ENCODE measurements around the gene WWC2.

The WWC2 gene

GRCh38 chr4:183353557-183353956, 254.5 kb downstream of the WWC2 start:
- no peaks in the 10 kb centered on the region for H3K36me3 ChIP-seq (ENCODE audit: insufficient read depth, low read depth, low read length)

GRCh38 chr4:183354219-183354618, 255.2 kb downstream of the WWC2 start:
- H3K9me3 ChIP-seq (ENCODE audit: insufficient read depth, low read depth, low read length), result no peaks in the 10 kb centered on the region
- no peak overlapping the region for H3K27ac ChIP-seq (ENCODE audit: low read length)
- no peaks in the 10 kb centered on the region for H3K27me3 ChIP-seq (ENCODE audit: insufficient read depth, low read length)
- no peaks in the 10 kb centered on the region for H3K4me1 ChIP-seq (ENCODE audit: insufficient read depth, low read length)
- H3K4me3 ChIP-seq (ENCODE audit: low read length), result no peak overlapping the region
- no peaks in the 10 kb centered on the region for H3K36me3 ChIP-seq (ENCODE audit: insufficient read depth, low read depth, low read length)
- no peak overlapping the region for H3K9ac ChIP-seq (ENCODE audit: low read depth, low read length)

More at GRCh38 chr4:183353557-183353956, 254.5 kb downstream of the WWC2 start:
- no peak overlapping the region for H3K4me3 ChIP-seq (ENCODE audit: low read length)
- H3K9ac ChIP-seq (ENCODE audit: low read depth, low read length), result no peak overlapping the region
- no peaks in the 10 kb centered on the region for H3K4me1 ChIP-seq (ENCODE audit: insufficient read depth, low read length)
- H3K9me3 ChIP-seq (ENCODE audit: insufficient read depth, low read depth, low read length), result no peaks in the 10 kb centered on the region
- H3K27ac ChIP-seq (ENCODE audit: low read length), result no peak overlapping the region
- H3K27me3 ChIP-seq (ENCODE audit: insufficient read depth, low read length), result no peaks in the 10 kb centered on the region

GRCh38 chr4:183355405-183355804, 256.3 kb downstream of the WWC2 start:
- H3K9me3 ChIP-seq (ENCODE audit: insufficient read depth, low read depth, low read length), result no peaks in the 10 kb centered on the region
- H3K36me3 ChIP-seq (ENCODE audit: insufficient read depth, low read depth, low read length), result no peaks in the 10 kb centered on the region
- H3K4me1 ChIP-seq (ENCODE audit: insufficient read depth, low read length), result no peaks in the 10 kb centered on the region
- H3K27ac ChIP-seq (ENCODE audit: low read length), result no peak overlapping the region
- H3K4me3 ChIP-seq (ENCODE audit: low read length), result no peak overlapping the region
- H3K9ac ChIP-seq (ENCODE audit: low read depth, low read length), result no peak overlapping the region
- no peaks in the 10 kb centered on the region for H3K27me3 ChIP-seq (ENCODE audit: insufficient read depth, low read length)

GRCh38 chr4:183356173-183356830, 257.2 kb downstream of the WWC2 start:
- Histone ChIP-seq H3K9ac (ENCODE audit: low read depth, low read length) (no peak overlapping the region), H3K36me3 (ENCODE audit: insufficient read depth, low read depth, low read length) (no peaks in the 10 kb centered on the region), H3K27me3 (ENCODE audit: insufficient read depth, low read length) (no peaks in the 10 kb centered on the region), H3K27ac (ENCODE audit: low read length) (no peak overlapping the region), H3K9me3 (ENCODE audit: insufficient read depth, low read depth, low read length) (no peaks in the 10 kb centered on the region), H3K4me1 (ENCODE audit: insufficient read depth, low read length) (no peaks in the 10 kb centered on the region), H3K4me3 (ENCODE audit: low read length) (no peak overlapping the region)

GRCh38 chr4:183356931-183357675, 258.0 kb downstream of the WWC2 start:
- no peak overlapping the region for H3K4me3 ChIP-seq (ENCODE audit: low read length)
- no peak overlapping the region for H3K27ac ChIP-seq (ENCODE audit: low read length)
- H3K36me3 ChIP-seq (ENCODE audit: insufficient read depth, low read depth, low read length), result no peaks in the 10 kb centered on the region
- H3K9me3 ChIP-seq (ENCODE audit: insufficient read depth, low read depth, low read length), result no peaks in the 10 kb centered on the region
- no peaks in the 10 kb centered on the region for H3K4me1 ChIP-seq (ENCODE audit: insufficient read depth, low read length)
- H3K27me3 ChIP-seq (ENCODE audit: insufficient read depth, low read length), result no peaks in the 10 kb centered on the region
- H3K9ac ChIP-seq (ENCODE audit: low read depth, low read length), result no peak overlapping the region

- Histone ChIP-seq H3K27me3 (ENCODE audit: insufficient read depth, low read length) (no peaks in the 10 kb centered on the region), H3K9ac (ENCODE audit: low read depth, low read length) (no peak overlapping the region), H3K27ac (ENCODE audit: low read length) (no peak overlapping the region), H3K4me3 (ENCODE audit: low read length) (no peak overlapping the region), H3K4me1 (ENCODE audit: insufficient read depth, low read length) (no peaks in the 10 kb centered on the region), H3K9me3 (ENCODE audit: insufficient read depth, low read depth, low read length) (no peaks in the 10 kb centered on the region), H3K36me3 (ENCODE audit: insufficient read depth, low read depth, low read length) (no peaks in the 10 kb centered on the region)
Measured at GRCh38 chr4:183358215-183358755, 259.2 kb downstream of the WWC2 start.

GRCh38 chr4:183360161-183360919, 261.3 kb downstream of the WWC2 start:
- Histone ChIP-seq H3K4me3 (ENCODE audit: low read length) (no peak overlapping the region), H3K4me1 (ENCODE audit: insufficient read depth, low read length) (no peaks in the 10 kb centered on the region), H3K27ac (ENCODE audit: low read length) (no peak overlapping the region), H3K36me3 (ENCODE audit: insufficient read depth, low read depth, low read length) (no peaks in the 10 kb centered on the region), H3K9ac (ENCODE audit: low read depth, low read length) (no peak overlapping the region), H3K27me3 (ENCODE audit: insufficient read depth, low read length) (no peaks in the 10 kb centered on the region), H3K9me3 (ENCODE audit: insufficient read depth, low read depth, low read length) (no peaks in the 10 kb centered on the region)

- H3K36me3 ChIP-seq (ENCODE audit: insufficient read depth, low read depth, low read length), result no peaks in the 10 kb centered on the region
- H3K9ac ChIP-seq (ENCODE audit: low read depth, low read length), result no peak overlapping the region
- H3K9me3 ChIP-seq (ENCODE audit: insufficient read depth, low read depth, low read length), result no peaks in the 10 kb centered on the region
- no peak overlapping the region for H3K4me3 ChIP-seq (ENCODE audit: low read length)
- no peaks in the 10 kb centered on the region for H3K27me3 ChIP-seq (ENCODE audit: insufficient read depth, low read length)
- H3K27ac ChIP-seq (ENCODE audit: low read length), result no peak overlapping the region
- no peaks in the 10 kb centered on the region for H3K4me1 ChIP-seq (ENCODE audit: insufficient read depth, low read length)
Measured at GRCh38 chr4:183362036-183362435, 263.0 kb downstream of the WWC2 start.

- Histone ChIP-seq H3K9ac (ENCODE audit: low read depth, low read length) (no peak overlapping the region), H3K4me1 (ENCODE audit: insufficient read depth, low read length) (no peaks in the 10 kb centered on the region), H3K9me3 (ENCODE audit: insufficient read depth, low read depth, low read length) (no peaks in the 10 kb centered on the region), H3K4me3 (ENCODE audit: low read length) (no peak overlapping the region), H3K36me3 (ENCODE audit: insufficient read depth, low read depth, low read length) (no peaks in the 10 kb centered on the region), H3K27me3 (ENCODE audit: insufficient read depth, low read length) (no peaks in the 10 kb centered on the region), H3K27ac (ENCODE audit: low read length) (no peak overlapping the region)
Measured at GRCh38 chr4:183362916-183363542, 264.0 kb downstream of the WWC2 start.

- Histone ChIP-seq H3K4me3 (ENCODE audit: low read length) (no peak overlapping the region), H3K27ac (ENCODE audit: low read length) (no peak overlapping the region), H3K9ac (ENCODE audit: low read depth, low read length) (no peak overlapping the region), H3K4me1 (ENCODE audit: insufficient read depth, low read length) (no peaks in the 10 kb centered on the region), H3K9me3 (ENCODE audit: insufficient read depth, low read depth, low read length) (no peaks in the 10 kb centered on the region), H3K27me3 (ENCODE audit: insufficient read depth, low read length) (no peaks in the 10 kb centered on the region), H3K36me3 (ENCODE audit: insufficient read depth, low read depth, low read length) (no peaks in the 10 kb centered on the region)
Measured at GRCh38 chr4:183364025-183364424, 265.0 kb downstream of the WWC2 start.

GRCh38 chr4:183366206-183366835, 267.3 kb downstream of the WWC2 start:
- Histone ChIP-seq H3K9ac (ENCODE audit: low read depth, low read length) (no peak overlapping the region), H3K9me3 (ENCODE audit: insufficient read depth, low read depth, low read length) (no peaks in the 10 kb centered on the region), H3K4me3 (ENCODE audit: low read length) (no peak overlapping the region), H3K36me3 (ENCODE audit: insufficient read depth, low read depth, low read length) (no peaks in the 10 kb centered on the region), H3K27me3 (ENCODE audit: insufficient read depth, low read length) (no peaks in the 10 kb centered on the region), H3K27ac (ENCODE audit: low read length) (no peak overlapping the region), H3K4me1 (ENCODE audit: insufficient read depth, low read length) (no peaks in the 10 kb centered on the region)
